Neural progenitor cell (in vitro differentiated cells): ENCODE results near the gene PTPRT. TPM values are rescaled to one million over a fixed set of nuclear protein-coding genes. Genes with fewer than 3 reads are reported as not detected.

Experiments used
- DNase-seq: peaks from one replicate; pipeline ENCODE4 v3.0.0-alpha.2; 2016; ENCODE audit warnings: low spot score
- H2AFZ ChIP-seq: fragments of 200-600 bp; sonication (generic); replicated peaks from 2 replicates; pipeline ENCODE4 v1.6.1; 2016; ENCODE audit warnings: antibody characterized with exemption
- H3F3A ChIP-seq: fragments of 200-600 bp; sonication (generic); 2 replicates; pipeline ENCODE4 v1.6.1; 2016; ENCODE audit warnings: antibody characterized with exemption, low read depth
- H3K27ac ChIP-seq: fragments of 200-600 bp; sonication (generic); 2 replicates; pipeline ENCODE4 v1.5.1; 2016; ENCODE audit warnings: mild to moderate bottlenecking
- H3K27me3 ChIP-seq: fragments of 200-600 bp; sonication (generic); 2 replicates; pipeline ENCODE4 v1.6.1; 2016; ENCODE audit warnings: mild to moderate bottlenecking, moderate library complexity
- H3K36me3 ChIP-seq: fragments of 200-600 bp; sonication (generic); 2 replicates; pipeline ENCODE4 v1.5.1; 2016
- H3K4me1 ChIP-seq: fragments of 200-600 bp; sonication (generic); 2 replicates; pipeline ENCODE4 v1.6.1; 2016; ENCODE audit warnings: mixed run types
- H3K4me2 ChIP-seq: fragments of 200-600 bp; sonication (generic); 2 replicates; pipeline ENCODE4 v1.6.1; 2016
- H3K4me3 ChIP-seq: fragments of 200-600 bp; sonication (generic); 2 replicates; pipeline ENCODE4 v1.5.1; 2016
- H3K79me2 ChIP-seq: fragments of 200-600 bp; sonication (generic); 2 replicates; pipeline ENCODE4 v1.6.1; 2016; ENCODE audit warnings: low read depth
- H3K9ac ChIP-seq: fragments of 200-600 bp; sonication (generic); 2 replicates; pipeline ENCODE4 v1.6.1; 2016
- H3K9me3 ChIP-seq: fragments of 200-600 bp; sonication (generic); 2 replicates; pipeline ENCODE4 v1.5.1; 2016; ENCODE audit warnings: low read depth
- H4K20me1 ChIP-seq: fragments of 200-600 bp; sonication (generic); 2 replicates; pipeline ENCODE4 v1.6.1; 2016; ENCODE audit warnings: low read depth
- H3K27ac Mint-ChIP-seq: 3 replicates; pipeline ENCODE4 v1.8.0; 2021; ENCODE audit warnings: mixed read lengths
- H3K27me3 Mint-ChIP-seq: 2 replicates; pipeline ENCODE4 v1.8.0; 2022; ENCODE audit warnings: low read depth, mild to moderate bottlenecking, inconsistent platforms, moderate library complexity, mixed read lengths; ENCODE audit not compliant: insufficient read depth
- H3K36me3 Mint-ChIP-seq: 3 replicates; pipeline ENCODE4 v1.8.0; 2021; ENCODE audit warnings: mixed read lengths
- H3K4me1 Mint-ChIP-seq: 3 replicates; pipeline ENCODE4 v1.8.0; 2021; ENCODE audit warnings: mixed read lengths
- H3K4me3 Mint-ChIP-seq: 3 replicates; pipeline ENCODE4 v1.8.0; 2021; ENCODE audit warnings: mild to moderate bottlenecking, moderate library complexity, mixed read lengths
- H3K9me3 Mint-ChIP-seq: 3 replicates; pipeline ENCODE4 v1.8.0; 2020; ENCODE audit warnings: mixed read lengths
- CTCF ChIP-seq: fragments of 200-600 bp; sonication (generic); IDR thresholded peaks from 2 replicates; pipeline ENCODE4 v1.5.1; 2017; ENCODE audit warnings: antibody characterized with exemption, mild to moderate bottlenecking
- EZH2 ChIP-seq: fragments of 200-600 bp; sonication (generic); IDR thresholded peaks from 2 replicates; pipeline ENCODE4 v1.6.1; 2017; ENCODE audit warnings: antibody characterized with exemption, mild to moderate bottlenecking, moderate library complexity
- EZH2phosphoT487 ChIP-seq: fragments of 200-600 bp; sonication (generic); IDR thresholded peaks from 2 replicates; pipeline ENCODE4 v1.6.1; 2017; ENCODE audit warnings: antibody characterized with exemption
- total RNA-seq: library from RNA; depleted of rRNA; stranded (reverse); fragments of >200 nt; gene quantifications from 2 replicates; pipeline ENCODE4 v1.2.3, GENCODE V29; 2015; ENCODE audit warnings: low replicate concordance

Gene PTPRT
- total RNA-seq, 1 donor from 2014 or later: 1.1 TPM

- no peak for DNase-seq
- Histone ChIP-seq H3K27me3 (no peaks in the 10 kb centered on the region), H2AFZ (no peak overlapping the region), H3K4me1 (no peaks in the 10 kb centered on the region), H3K4me2 (no peak overlapping the region), H3K36me3 (no peaks in the 10 kb centered on the region), H3K9me3 (no peaks in the 10 kb centered on the region), H3K9ac (no peak overlapping the region), H3K79me2 (no peaks in the 10 kb centered on the region), H4K20me1 (no peaks in the 10 kb centered on the region), H3F3A (no peaks in the 10 kb centered on the region), H3K4me3 (no peak overlapping the region), H3K27ac (no peak overlapping the region)
- TF ChIP-seq CTCF (no peak), EZH2 (no peak), EZH2phosphoT487 (no peak)
- peaks cover 4% of the 10 kb centered on the region for H3K27me3 Mint-ChIP-seq
- no peak overlapping the region for H3K4me3 Mint-ChIP-seq
- no peak overlapping the region for H3K27ac Mint-ChIP-seq
- no peaks in the 10 kb centered on the region for H3K9me3 Mint-ChIP-seq
- H3K4me1 Mint-ChIP-seq: peaks cover 6% of the 10 kb centered on the region
- H3K36me3 Mint-ChIP-seq: no peaks in the 10 kb centered on the region
Observed at GRCh38 chr20:42186337-42186736, 1003.4 kb downstream of the PTPRT start.

- H3K9me3 Mint-ChIP-seq: no peaks in the 10 kb centered on the region
- H3K4me3 ChIP-seq: no peak overlapping the region
- no peaks in the 10 kb centered on the region for H3K9me3 ChIP-seq
- H4K20me1 ChIP-seq: no peaks in the 10 kb centered on the region
- DNase-seq: no peak
- no peak for TF ChIP-seq EZH2phosphoT487
- no peak for TF ChIP-seq EZH2
- TF ChIP-seq CTCF: no peak
- H3K27ac ChIP-seq: no peak overlapping the region
- H3K36me3 Mint-ChIP-seq: no peaks in the 10 kb centered on the region
- no peaks in the 10 kb centered on the region for H3K4me1 Mint-ChIP-seq
- H3K27me3 Mint-ChIP-seq: peaks cover 10% of the 10 kb centered on the region
- no peak overlapping the region for H3K27ac Mint-ChIP-seq
- no peak overlapping the region for H3K9ac ChIP-seq
- no peak overlapping the region for H3K4me3 Mint-ChIP-seq
- no peak overlapping the region for H3K4me2 ChIP-seq
- no peaks in the 10 kb centered on the region for H3F3A ChIP-seq
- no peak overlapping the region for H2AFZ ChIP-seq
- H3K27me3 ChIP-seq: peaks cover 10% of the 10 kb centered on the region
- H3K36me3 ChIP-seq: no peaks in the 10 kb centered on the region
- H3K4me1 ChIP-seq: no peaks in the 10 kb centered on the region
- H3K79me2 ChIP-seq: no peaks in the 10 kb centered on the region
Observed at GRCh38 chr20:42183147-42183546, 1006.6 kb downstream of the PTPRT start.

DNA sequence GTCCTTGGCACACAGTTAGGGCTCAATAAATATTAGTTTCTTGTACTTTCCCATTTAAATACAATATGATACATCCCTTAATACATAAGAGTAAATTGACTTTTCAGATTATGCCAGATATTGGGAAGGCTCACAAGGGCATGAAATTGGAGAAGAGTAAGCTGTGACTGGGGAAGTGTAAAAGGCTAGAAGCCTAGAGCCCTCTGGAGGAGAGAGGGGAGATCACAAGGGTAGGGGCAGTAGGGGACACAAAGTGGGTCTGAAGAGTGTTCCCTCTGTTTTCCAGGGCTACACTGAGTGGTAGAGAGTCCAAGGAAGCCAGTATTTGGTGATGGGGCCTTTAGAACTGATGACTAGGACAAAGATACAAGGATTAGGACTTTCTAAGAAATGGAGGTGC is 1008.6 kb downstream of the PTPRT start:
- Histone ChIP-seq H2AFZ (no peak overlapping the region), H3K4me1 (no peaks in the 10 kb centered on the region), H3K9ac (no peak overlapping the region), H3F3A (no peaks in the 10 kb centered on the region), H3K9me3 (no peaks in the 10 kb centered on the region), H3K27me3 (peaks cover 27% of the 10 kb centered on the region), H3K4me2 (no peak overlapping the region), H4K20me1 (no peaks in the 10 kb centered on the region), H3K79me2 (no peaks in the 10 kb centered on the region), H3K27ac (no peak overlapping the region), H3K4me3 (no peak overlapping the region), H3K36me3 (no peaks in the 10 kb centered on the region)
- H3K27me3 Mint-ChIP-seq: peaks cover 10% of the 10 kb centered on the region
- no peak overlapping the region for H3K4me3 Mint-ChIP-seq
- no peaks in the 10 kb centered on the region for H3K9me3 Mint-ChIP-seq
- no peak for TF ChIP-seq EZH2
- TF ChIP-seq CTCF: peak; percentile 39
- DNase-seq: peak; percentile 18
- H3K4me1 Mint-ChIP-seq: no peaks in the 10 kb centered on the region
- no peaks in the 10 kb centered on the region for H3K36me3 Mint-ChIP-seq
- no peak overlapping the region for H3K27ac Mint-ChIP-seq
